Cardiac muscle cell (in vitro differentiated cells and primary cell): ENCODE results near the gene UVSSA. TPM values are rescaled to one million over a fixed set of nuclear protein-coding genes. Genes with fewer than 3 reads are reported as not detected.
A peak's percentile ranks its signal among the peaks of the same experiment; 100 is the strongest.

ENCODE experiments used
- DNase-seq, 2 donors: peaks; one replicate each; pipeline versions ENCODE4 v3.0.0 to v3.0.0-alpha.2; 2010 to 2017; ENCODE audit warnings: low read depth in 1 of 2, low spot score in 1 of 2
- H3K27ac ChIP-seq: fragments of 200-600 bp; sonication (generic); 2 replicates; pipeline ENCODE4 v1.5.1; 2016
- H3K27me3 ChIP-seq: fragments of 200-600 bp; sonication (generic); 2 replicates; pipeline ENCODE4 v1.6.0; 2016; ENCODE audit warnings: control low read depth
- H3K36me3 ChIP-seq: fragments of 200-600 bp; sonication (generic); 2 replicates; pipeline ENCODE4 v1.5.1; 2016; ENCODE audit warnings: control low read depth
- H3K4me1 ChIP-seq: fragments of 200-600 bp; sonication (generic); 2 replicates; pipeline ENCODE4 v1.8.1; 2017; ENCODE audit warnings: low read depth, mild to moderate bottlenecking, mixed run types
- H3K4me3 ChIP-seq: fragments of 200-600 bp; sonication (generic); 2 replicates; pipeline ENCODE4 v1.5.1; 2016; ENCODE audit warnings: mild to moderate bottlenecking
- H3K9me3 ChIP-seq: fragments of 200-600 bp; sonication (generic); 2 replicates; pipeline ENCODE4 v1.5.1; 2017; ENCODE audit warnings: low read depth, mild to moderate bottlenecking, control low read depth
- CTCF ChIP-seq: IDR thresholded peaks from 2 replicates; pipeline ENCODE4 v1.5.1; 2012; ENCODE audit warnings: low read depth, mild to moderate bottlenecking, low read length
- polyA plus RNA-seq: library from polyadenylated mRNA; unstranded; fragments of >200 nt; fragmentation: Nextera tagmentation; extraction: Ambion mirVana; gene quantifications from 2 replicates; pipeline ENCODE4 v1.2.1, GENCODE V29; 2016
- total RNA-seq: library from RNA; depleted of rRNA; stranded (reverse); fragments of >200 nt; gene quantifications from 2 replicates; pipeline ENCODE4 v1.2.3, GENCODE V29; 2016

Gene UVSSA
- total RNA-seq (4.6 and 14.1 TPM in 2 replicates), polyA plus RNA-seq (7.2 and 8.8 TPM in 2 replicates)

GRCh38 chr4:1346781-1347409, at the start of gene UVSSA:
Gene UVSSA, plus strand, starts transcription at chr4:1347208. Its CDS starts 884 bp downstream, at chr4:1348092.
- no peaks in the 10 kb centered on the region for H3K36me3 ChIP-seq
- H3K4me3 ChIP-seq = peak within 1 kb of the TSS; percentile 67
- peak within 1 kb of the TSS; percentile 90 for H3K27ac ChIP-seq
- no peaks in the 10 kb centered on the region for H3K9me3 ChIP-seq
- peak; percentile 100 for DNase-seq
- peaks cover 6% of the 10 kb centered on the region for H3K4me1 ChIP-seq
- no peak for TF ChIP-seq CTCF
- H3K27me3 ChIP-seq = no peaks in the 10 kb centered on the region

- H3K9me3 ChIP-seq = no peaks in the 10 kb centered on the region
- no peaks in the 10 kb centered on the region for H3K36me3 ChIP-seq
- no peaks in the 10 kb centered on the region for H3K27me3 ChIP-seq
- TF ChIP-seq CTCF = no peak
- H3K27ac ChIP-seq = no peak overlapping the region
- no peak for DNase-seq
- H3K4me1 ChIP-seq = no peaks in the 10 kb centered on the region
- H3K4me3 ChIP-seq = no peak overlapping the region
Observed at GRCh38 chr4:1297456-1298325, 49.3 kb upstream of the UVSSA start.

GRCh38 chr4:1298461-1298860, 48.5 kb upstream of the UVSSA start:
- no peak overlapping the region for H3K4me3 ChIP-seq
- H3K9me3 ChIP-seq = no peaks in the 10 kb centered on the region
- no peak overlapping the region for H3K27ac ChIP-seq
- TF ChIP-seq CTCF = no peak
- no peaks in the 10 kb centered on the region for H3K36me3 ChIP-seq
- no peak for DNase-seq
- no peaks in the 10 kb centered on the region for H3K27me3 ChIP-seq
- H3K4me1 ChIP-seq = no peaks in the 10 kb centered on the region

GRCh38 chr4:1299301-1299860, 47.6 kb upstream of the UVSSA start:
- H3K36me3 ChIP-seq = no peaks in the 10 kb centered on the region
- no peak for DNase-seq
- H3K9me3 ChIP-seq = no peaks in the 10 kb centered on the region
- H3K4me1 ChIP-seq = no peaks in the 10 kb centered on the region
- TF ChIP-seq CTCF = no peak
- H3K4me3 ChIP-seq = no peak overlapping the region
- no peaks in the 10 kb centered on the region for H3K27me3 ChIP-seq
- no peak overlapping the region for H3K27ac ChIP-seq

GRCh38 chr4:1300466-1301455, 46.2 kb upstream of the UVSSA start:
- no peaks in the 10 kb centered on the region for H3K9me3 ChIP-seq
- no peaks in the 10 kb centered on the region for H3K4me1 ChIP-seq
- no peaks in the 10 kb centered on the region for H3K27me3 ChIP-seq
- H3K36me3 ChIP-seq = no peaks in the 10 kb centered on the region
- DNase-seq = peak in 1 of 2 donors; percentile 77
- H3K27ac ChIP-seq = no peak overlapping the region
- H3K4me3 ChIP-seq = no peak overlapping the region
- no peak for TF ChIP-seq CTCF
